Measurements from ENCODE around the gene INPP5B.
A peak's percentile ranks its signal among the peaks of the same experiment; 100 is the strongest.
"Not testable (repeated sequence)": the region's sequence is repeated elsewhere in the genome, so short reads cannot be mapped to it uniquely, and the experiment has no call there.

The INPP5B gene

GRCh38 chr1:37947364-37947763, 511 bp upstream of the INPP5B start:
- DNase-seq, result no peak

DNA sequence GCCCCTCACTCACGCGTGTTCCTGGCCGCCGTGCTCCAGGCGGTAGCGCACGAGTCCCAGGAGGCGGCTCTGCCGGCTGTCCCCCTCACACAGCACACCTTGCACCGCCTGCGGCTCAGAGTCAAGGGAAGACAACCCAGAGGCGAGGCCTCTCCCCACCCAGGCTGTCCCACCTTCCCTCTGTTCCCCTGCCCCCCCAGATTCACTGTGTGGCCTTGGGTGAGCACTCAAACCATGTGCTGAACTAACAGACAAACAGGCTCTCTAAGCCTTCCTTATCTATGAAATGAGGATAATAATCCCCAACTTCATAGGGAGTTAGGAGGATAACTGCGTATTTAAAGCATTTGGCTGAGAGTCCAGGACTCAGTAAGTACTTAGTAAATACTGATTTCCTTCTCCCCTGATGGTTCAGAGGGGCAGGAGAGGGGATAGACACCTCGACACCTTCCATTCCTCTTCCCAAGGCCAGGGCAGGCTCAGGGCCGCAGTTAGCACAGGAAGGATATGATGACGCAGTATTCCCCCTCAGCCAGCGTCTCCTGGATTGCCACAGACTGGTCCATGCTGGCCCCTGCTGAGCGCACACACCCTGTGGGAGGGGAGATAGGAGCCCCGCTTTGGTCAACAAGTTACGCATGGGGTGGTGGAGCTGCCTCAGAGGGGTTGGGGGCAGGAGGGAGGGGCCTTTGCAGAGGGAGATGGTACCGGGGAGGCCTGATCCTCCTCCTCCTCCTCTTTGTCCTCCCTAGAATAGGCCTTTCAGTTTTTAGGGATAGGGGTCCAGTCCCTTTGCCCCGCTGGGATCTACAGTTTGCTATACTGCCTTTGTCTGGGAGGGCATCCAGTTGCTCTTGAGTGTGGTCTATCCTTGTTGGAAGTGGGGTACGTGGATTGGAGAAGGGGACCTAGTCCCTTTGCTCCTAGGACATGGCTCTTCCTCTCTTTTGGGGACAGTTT, 830 bp downstream of the INPP5B start:
- no peak for DNase-seq

DNA sequence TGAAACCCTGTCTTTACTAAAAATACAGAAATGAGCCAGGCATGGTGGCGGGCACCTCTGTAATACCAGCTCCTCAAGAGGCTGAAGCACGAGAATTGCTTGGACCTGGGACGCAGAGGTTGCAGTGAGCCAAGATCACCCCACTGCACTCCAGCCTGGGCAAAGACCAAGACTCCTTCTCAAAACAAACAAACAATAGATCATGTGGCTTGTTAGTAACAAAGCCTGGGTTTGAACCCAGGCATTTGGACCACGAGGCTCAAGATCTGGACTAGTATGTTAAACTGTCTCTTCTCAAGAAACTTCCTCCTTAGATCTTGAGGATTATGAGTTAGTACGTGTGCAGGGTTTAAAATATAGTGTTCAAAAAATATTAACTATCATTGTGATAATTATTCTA, 1.6 kb downstream of the INPP5B start:
- no peak for DNase-seq

GRCh38 chr1:37944816-37945215, 2.0 kb downstream of the INPP5B start:
- DNase-seq, result no peak

- DNase-seq, result no peak
These were observed 2.6 kb downstream of the INPP5B start for GRCh38 chr1:37944086-37944763.

GRCh38 chr1:37940299-37940947, 6.4 kb downstream of the INPP5B start:
- no peak for DNase-seq

- not testable (repeated sequence) for DNase-seq
These were observed 10.1 kb downstream of the INPP5B start for GRCh38 chr1:37936760-37937159.

- DNase-seq, result no peak
These were observed 14.1 kb downstream of the INPP5B start for GRCh38 chr1:37932759-37933158.

GRCh38 chr1:37931361-37932158, 15.3 kb downstream of the INPP5B start:
- peak; percentile 97 for DNase-seq

GRCh38 chr1:37931102-37931360, 15.8 kb downstream of the INPP5B start:
- DNase-seq, result peak; percentile 9

DNA sequence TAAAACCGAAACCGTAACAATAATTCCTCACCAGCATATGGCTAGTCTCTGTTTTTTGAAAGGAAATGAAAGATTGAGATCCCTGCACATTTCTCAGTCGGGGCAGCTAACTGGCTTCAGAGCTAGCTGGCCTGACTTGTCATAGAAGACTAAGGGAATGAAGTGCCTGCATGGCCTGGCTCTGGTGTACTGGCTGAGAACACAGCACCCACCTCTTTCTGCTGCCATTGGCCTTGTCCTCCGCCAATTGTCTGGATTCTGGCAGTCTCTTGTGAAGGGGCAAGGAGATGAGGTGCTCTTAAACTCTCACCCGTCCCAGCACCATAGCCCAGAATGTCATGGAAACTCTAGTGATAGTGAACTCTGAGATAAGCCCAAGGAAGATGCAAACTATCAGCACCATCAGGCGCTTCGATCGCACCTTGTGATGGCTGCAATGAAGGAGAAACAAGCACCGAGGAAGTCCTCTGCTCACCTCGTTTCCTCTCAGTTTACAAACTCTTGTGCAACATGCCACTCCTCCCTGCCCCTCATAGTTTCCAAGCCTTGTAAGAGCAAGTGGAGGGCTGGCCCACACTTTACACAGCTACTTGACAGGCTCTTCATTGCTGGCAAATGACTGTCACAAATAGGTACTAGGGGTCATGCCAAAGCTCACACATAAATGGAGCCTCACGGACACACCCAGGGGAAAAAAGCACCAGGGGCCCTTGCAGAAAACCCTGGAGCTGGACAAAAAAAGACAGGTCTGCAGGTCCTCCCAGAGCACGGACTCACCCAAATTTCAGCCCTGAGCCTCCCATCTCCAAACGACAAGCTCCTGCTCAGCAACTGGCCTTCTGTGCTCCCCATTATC, 16.4 kb downstream of the INPP5B start:
- peak; percentile 17 for DNase-seq

DNA sequence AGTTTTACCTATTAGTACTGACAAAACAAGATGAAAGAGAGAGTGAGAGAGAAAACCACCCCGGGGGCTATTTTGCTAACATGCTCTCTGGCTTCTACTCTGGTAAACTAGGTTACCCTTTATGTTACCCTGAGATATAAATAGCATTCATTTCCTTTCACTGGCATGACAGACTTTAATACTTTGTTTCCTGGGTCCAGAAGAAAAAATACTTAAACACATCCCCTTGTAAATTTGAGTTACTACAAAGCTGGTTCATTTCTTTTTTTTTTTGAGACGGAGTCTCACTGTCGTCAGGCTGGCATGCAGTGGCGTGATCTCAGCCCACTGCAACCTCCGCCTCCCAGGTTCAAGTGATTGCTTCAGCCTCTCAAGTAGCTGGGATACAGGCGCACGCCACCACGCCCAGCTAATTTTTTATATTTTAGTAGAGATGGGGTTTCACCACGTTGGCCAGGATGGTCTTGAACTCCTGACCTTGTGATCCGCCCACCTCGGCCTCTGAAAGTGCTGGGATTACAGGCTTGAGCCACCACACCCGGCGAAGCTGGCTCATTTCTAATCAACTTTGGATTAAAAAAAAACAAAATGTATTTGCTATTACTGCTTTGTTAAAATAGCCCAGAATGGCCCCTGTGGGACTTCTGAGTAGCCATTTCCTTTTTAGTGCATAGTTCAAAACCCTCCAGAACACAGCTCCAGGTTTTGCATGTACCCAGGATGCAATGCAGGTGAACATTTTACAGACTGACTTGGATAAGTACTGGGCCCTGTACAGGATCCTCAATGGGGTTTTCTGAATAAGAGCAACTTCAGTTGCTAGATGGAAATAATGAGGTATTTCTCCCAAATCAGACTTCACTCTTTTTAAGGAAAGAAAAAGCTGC, 20.6 kb downstream of the INPP5B start:
- DNase-seq, result no peak

GRCh38 chr1:37925316-37925715, 21.5 kb downstream of the INPP5B start:
- no peak for DNase-seq

GRCh38 chr1:37923551-37923889, 23.3 kb downstream of the INPP5B start:
- DNase-seq, result no peak

GRCh38 chr1:37922767-37923550, 23.9 kb downstream of the INPP5B start:
- no peak for DNase-seq

- DNase-seq, result no peak
These were observed 27.6 kb downstream of the INPP5B start for GRCh38 chr1:37919277-37919676.

DNA sequence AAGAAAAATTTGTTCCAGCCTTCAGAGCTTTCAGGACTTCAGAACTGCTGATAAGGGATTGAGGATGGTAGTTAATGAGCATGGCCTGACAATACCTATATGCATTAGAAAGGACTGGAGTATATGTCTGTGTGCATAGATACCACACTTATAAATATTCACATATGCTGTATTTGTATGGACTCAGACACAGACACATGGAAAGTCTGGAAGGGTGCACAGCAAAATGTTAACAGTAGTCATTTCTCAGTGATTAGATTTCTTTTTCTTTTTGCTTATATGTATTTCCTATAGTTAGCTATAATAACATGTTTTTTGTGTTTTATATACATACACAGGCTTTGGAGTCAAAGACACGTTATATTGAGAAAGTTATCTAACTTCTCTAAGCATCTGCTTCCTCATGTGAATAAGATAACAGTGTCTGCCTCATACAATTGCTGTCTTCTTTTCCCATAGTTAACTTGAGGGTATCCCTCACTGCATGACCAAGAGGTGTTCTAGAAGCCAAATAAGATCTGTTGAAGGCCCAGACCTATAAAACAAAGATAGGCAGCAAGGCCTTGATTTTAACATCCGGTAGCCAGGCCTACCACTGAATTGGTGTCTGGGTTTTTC, 31.3 kb downstream of the INPP5B start:
- DNase-seq, result no peak

DNA sequence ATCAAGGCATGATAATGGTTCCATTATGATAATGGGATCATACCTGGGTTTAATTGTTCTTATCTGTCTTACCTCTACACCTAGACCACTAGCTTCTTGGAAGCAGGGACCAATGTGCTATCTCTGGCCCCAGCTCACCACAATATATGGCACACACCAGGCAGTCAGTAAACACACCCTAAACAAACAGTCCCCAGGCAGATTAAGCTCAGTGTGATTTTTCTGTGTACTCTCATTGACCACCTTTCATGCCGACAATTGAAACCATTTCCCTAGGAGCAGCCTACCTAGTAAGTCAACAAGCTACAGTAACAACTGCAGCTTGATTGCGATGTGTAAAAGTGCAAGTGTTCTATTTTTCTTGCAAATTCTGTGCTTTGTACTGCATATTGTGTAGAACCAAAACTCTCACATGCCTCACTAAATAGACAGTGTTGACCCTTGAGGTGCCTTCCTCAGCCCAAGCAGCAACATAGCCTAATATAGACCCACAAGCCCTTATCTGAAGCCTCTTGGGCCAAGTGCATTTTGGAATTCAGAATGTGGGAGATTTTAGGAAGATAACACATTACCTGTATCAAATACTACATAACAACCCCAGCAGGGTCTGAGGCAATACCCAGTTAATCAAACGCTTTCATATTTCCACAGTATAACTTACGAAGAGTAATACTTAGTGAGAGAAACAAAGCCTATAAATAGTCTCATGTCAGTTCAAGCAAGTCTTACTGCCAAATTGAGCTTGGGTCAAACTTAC, 32.0 kb downstream of the INPP5B start:
- DNase-seq, result no peak

DNA sequence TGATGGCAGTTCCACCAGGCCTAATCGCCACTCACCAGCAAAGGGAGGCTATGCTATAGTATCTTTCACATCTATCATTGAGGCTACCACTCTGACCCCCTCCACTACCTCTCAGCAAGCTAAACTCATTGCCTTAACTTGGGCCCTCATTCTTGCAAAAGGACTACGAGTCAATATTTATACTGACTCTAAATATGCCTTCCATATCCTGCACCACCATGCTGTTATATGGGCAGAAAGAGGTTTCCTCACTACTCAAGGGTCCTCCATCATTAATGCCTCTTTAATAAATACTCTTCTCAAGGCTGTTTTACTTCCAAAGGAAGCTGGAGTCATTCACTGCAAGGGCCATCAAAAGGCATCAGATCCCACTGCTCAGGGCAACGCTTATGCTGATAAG, 35.4 kb downstream of the INPP5B start:
- DNase-seq, result not testable (repeated sequence)
